IMR-90 (cell line): ENCODE measurements around the gene XRCC3. TPM values are rescaled to one million over a fixed set of nuclear protein-coding genes. Genes with fewer than 3 reads are reported as not detected.

Experiments
- ATAC-seq: fragments of 200-7000 bp; cut with Tn5 transposase; 2 replicates; pipeline ENCODE4 v1.9.1; 2020; ENCODE audit warnings: low read depth, mild to moderate bottlenecking, moderate library complexity
- BruUV-seq: library from RNA; stranded (reverse); fragments of 400-500 nt; replicated peaks from 2 replicates; lab custom pipeline; 2021; lab: Mats Ljungman, UMichigan
- CTCF ChIA-PET: fragments of 300-600 bp; formaldehyde crosslinking; extraction: SDS; loops from one replicate; lab custom pipeline; 2021; ENCODE audit warnings: antibody characterized with exemption; lab: Yijun Ruan, JAX
- POLR2A ChIA-PET: fragments of 300-600 bp; sonication (Branson Sonifier 250); formaldehyde crosslinking; loops from one replicate; lab custom pipeline; 2022; ENCODE audit warnings: antibody characterized with exemption; ENCODE audit not compliant: unreplicated experiment; lab: Charles Lee
- DNase-seq: peaks from one replicate; pipeline ENCODE4 v3.0.0; 2013
- H2AFZ ChIP-seq: replicated peaks from 2 replicates; pipeline ENCODE3; 2013; ENCODE audit warnings: low read length, mild to moderate bottlenecking; ENCODE audit not compliant: poor library complexity
- H2AK5ac ChIP-seq: 2 replicates; pipeline ENCODE4 v1.6.1; 2013; ENCODE audit warnings: low read depth, low read length, inconsistent platforms
- H2AK9ac ChIP-seq: replicated peaks from 2 replicates; pipeline ENCODE3; 2013; ENCODE audit warnings: mild to moderate bottlenecking, low read depth, low read length, moderate library complexity; ENCODE audit not compliant: poor library complexity
- H2BK120ac ChIP-seq: 2 replicates; pipeline ENCODE4 v1.6.1; 2013; ENCODE audit warnings: low read depth, low read length, inconsistent platforms
- H2BK15ac ChIP-seq: 3 replicates; pipeline ENCODE4 v1.6.1; 2013; ENCODE audit warnings: low read depth, low read length, inconsistent platforms
- H2BK20ac ChIP-seq: 2 replicates; pipeline ENCODE4 v1.6.1; 2013; ENCODE audit warnings: low read depth, mild to moderate bottlenecking, inconsistent platforms, low read length, moderate library complexity
- H2BK5ac ChIP-seq: 2 replicates; pipeline ENCODE4 v1.6.1; 2013; ENCODE audit warnings: mild to moderate bottlenecking, low read depth, low read length, inconsistent platforms; ENCODE audit not compliant: poor library complexity, severe bottlenecking
- H3K14ac ChIP-seq: replicated peaks from 2 replicates; pipeline ENCODE4 v1.6.1; 2013; ENCODE audit warnings: low read depth, low read length, inconsistent platforms
- H3K18ac ChIP-seq: 2 replicates; pipeline ENCODE4 v1.6.1; 2013; ENCODE audit warnings: low read depth, low read length, control low read depth
- H3K23ac ChIP-seq: 2 replicates; pipeline ENCODE4 v1.6.1; 2013; ENCODE audit warnings: low read depth, low read length, inconsistent platforms
- H3K27ac ChIP-seq: 2 replicates; pipeline ENCODE4 v1.5.1; 2013; ENCODE audit warnings: mild to moderate bottlenecking, control low read depth, low read length; ENCODE audit not compliant: insufficient read depth
- H3K27me3 ChIP-seq: 2 replicates; pipeline ENCODE4 v1.6.1; 2013; ENCODE audit warnings: low read length; ENCODE audit not compliant: control insufficient read depth, insufficient read depth
- H3K36me3 ChIP-seq: 2 replicates; pipeline ENCODE4 v1.6.1; 2013; ENCODE audit warnings: low read length, mixed read lengths; ENCODE audit not compliant: control insufficient read depth, insufficient read depth
- H3K4ac ChIP-seq: 2 replicates; pipeline ENCODE4 v1.6.1; 2013; ENCODE audit warnings: low read depth, low read length, inconsistent platforms
- H3K4me1 ChIP-seq: 2 replicates; pipeline ENCODE4 v1.6.1; 2013; ENCODE audit warnings: low read length, mixed read lengths; ENCODE audit not compliant: control insufficient read depth, insufficient read depth
- H3K4me2 ChIP-seq: 2 replicates; pipeline ENCODE4 v1.6.1; 2013; ENCODE audit warnings: low read depth, mild to moderate bottlenecking, control low read depth, low read length, moderate library complexity
- H3K4me3 ChIP-seq: 2 replicates; pipeline ENCODE4 v1.5.1; 2013; ENCODE audit warnings: low read depth, mild to moderate bottlenecking, control low read depth, low read length, moderate library complexity; ENCODE audit not compliant: insufficient read depth
- H3K56ac ChIP-seq: 2 replicates; pipeline ENCODE4 v1.6.1; 2013; ENCODE audit warnings: low read length, inconsistent platforms; ENCODE audit not compliant: insufficient read depth; ENCODE audit errors: extremely low read depth
- H3K79me1 ChIP-seq, 2 experiments: 2 replicates each; pipeline ENCODE4 v1.6.1; 2013; ENCODE audit warnings: low read length in 2 of 2, inconsistent platforms in 1 of 2, low read depth in 1 of 2
- H3K9ac ChIP-seq: 2 replicates; pipeline ENCODE4 v1.6.1; 2013; ENCODE audit warnings: low read depth, low read length, control low read depth
- H3K9me1 ChIP-seq: 2 replicates; pipeline ENCODE4 v1.6.1; 2013; ENCODE audit warnings: low read length, inconsistent platforms; ENCODE audit not compliant: insufficient read depth
- H3K9me3 ChIP-seq: 2 replicates; pipeline ENCODE4 v1.6.1; 2013; ENCODE audit warnings: low read length; ENCODE audit not compliant: control insufficient read depth, insufficient read depth
- H4K20me1 ChIP-seq: 2 replicates; pipeline ENCODE4 v1.6.1; 2013; ENCODE audit warnings: low read length, inconsistent platforms; ENCODE audit not compliant: insufficient read depth
- H4K5ac ChIP-seq: 2 replicates; pipeline ENCODE4 v1.6.1; 2013; ENCODE audit warnings: mild to moderate bottlenecking, low read depth, low read length, control low read depth
- H4K8ac ChIP-seq, 2 experiments: 2 replicates each; pipeline ENCODE4 v1.6.1; 2013; ENCODE audit warnings: low read depth in 2 of 2, low read length in 2 of 2, control low read depth in 1 of 2, inconsistent platforms in 1 of 2
- H4K91ac ChIP-seq: 2 replicates; pipeline ENCODE4 v1.6.1; 2013; ENCODE audit warnings: low read depth, low read length, inconsistent platforms; ENCODE audit not compliant: insufficient read depth
- BHLHE40 ChIP-seq: fragments of 150-350 bp; IDR thresholded peaks from 2 replicates; pipeline ENCODE4 v1.6.1; 2016; ENCODE audit warnings: mild to moderate bottlenecking, low read depth, low read length
- ELK1 ChIP-seq: fragments of 150-350 bp; IDR thresholded peaks from 2 replicates; pipeline ENCODE4 v1.6.1; 2016; ENCODE audit warnings: low read depth, mild to moderate bottlenecking, low read length, moderate library complexity, borderline replicate concordance
- MAFK ChIP-seq: IDR thresholded peaks from 2 replicates; pipeline ENCODE4 v1.6.1; 2012; ENCODE audit warnings: low read depth, low read length, improper control_type of control experiment
- MXI1 ChIP-seq: IDR thresholded peaks from 2 replicates; pipeline ENCODE4 v1.6.1; 2012; ENCODE audit warnings: low read depth, mild to moderate bottlenecking, low read length, moderate library complexity, borderline replicate concordance
- NFE2L2 ChIP-seq: fragments of 150-350 bp; IDR thresholded peaks from 2 replicates; pipeline ENCODE4 v1.6.1; 2016; ENCODE audit warnings: low read depth, mild to moderate bottlenecking, low read length
- RAD21 ChIP-seq: IDR thresholded peaks from 2 replicates; pipeline ENCODE4 v1.6.1; 2012; ENCODE audit warnings: low read length, improper control_type of control experiment
- RCOR1 ChIP-seq: IDR thresholded peaks from 2 replicates; pipeline ENCODE4 v1.6.1; 2012; ENCODE audit warnings: mild to moderate bottlenecking, low read length, improper control_type of control experiment; ENCODE audit not compliant: insufficient replicate concordance
- RFX5 ChIP-seq: IDR thresholded peaks from 2 replicates; pipeline ENCODE4 v1.8.0; 2012; ENCODE audit warnings: low read depth, mild to moderate bottlenecking, low read length, moderate library complexity
- SMC3 ChIP-seq: fragments of 150-350 bp; IDR thresholded peaks from 2 replicates; pipeline ENCODE4 v1.6.1; 2016; ENCODE audit warnings: low read depth, mild to moderate bottlenecking, antibody characterized with exemption, low read length, moderate library complexity
- WGBS, 2 experiments: methylation state at CpG; one replicate each; pipeline versions ENCODE4 v1.1.5 to v1.1.7; 2013; ENCODE audit warnings: missing lambda C conversion rate in 2 of 2; ENCODE audit not compliant: insufficient read length in 1 of 2; ENCODE audit errors: extremely low coverage in 2 of 2; 5-methylcytosine and 5-hydroxymethylcytosine counted together
- dilution Hi-C: fragments of 300-500 bp; cut with HindIII; formaldehyde crosslinking; loops from one replicate; pipeline ENCODE4 v1.14.3; 2018; ENCODE audit warnings: low sequenced_read_pairs; ENCODE audit not compliant: unreplicated experiment
- in situ Hi-C: fragments of 300-500 bp; cut with MboI; formaldehyde crosslinking; loops from 3 replicates; pipeline ENCODE4 v1.14.3; 2019; ENCODE audit warnings: low sequenced_read_pairs, inconsistent platforms, mixed read lengths
- intact Hi-C: fragments of 100-400 bp; cut with micrococcal nuclease; formaldehyde crosslinking; loops from 2 replicates; pipeline ENCODE4 v1.10.0; 2022
- polyA plus RNA-seq, 3 experiments: library from polyadenylated mRNA; depleted of rRNA; stranded (reverse); fragments of >200 nt; gene quantifications; 2 replicates each; pipeline ENCODE4 v1.2.3, GENCODE V29; 2012; ENCODE audit warnings: low replicate concordance in 1 of 3
- total RNA-seq: library from RNA; depleted of rRNA; stranded (reverse); fragments of >200 nt; gene quantifications from 2 replicates; pipeline ENCODE4 v1.2.3, GENCODE V29; 2012
- TF ChIP-seq, protein P1 (sequence below): fragments of 150-350 bp; IDR thresholded peaks from 2 replicates; pipeline ENCODE4 v1.6.1; 2017; ENCODE audit warnings: mild to moderate bottlenecking, antibody characterized with exemption, low read length, low read depth
- TF ChIP-seq, protein P2 (sequence below): conservative IDR thresholded peaks from 2 replicates; pipeline ENCODE4 v1.5.1; 2012; ENCODE audit warnings: mild to moderate bottlenecking, low read depth, low read length, improper control_type of control experiment

The XRCC3 gene
- total and polyA plus RNA-seq, 2 of the 4 experiments (the other 2 are of a cell fraction): 8.1 to 9.5 TPM

DNA sequence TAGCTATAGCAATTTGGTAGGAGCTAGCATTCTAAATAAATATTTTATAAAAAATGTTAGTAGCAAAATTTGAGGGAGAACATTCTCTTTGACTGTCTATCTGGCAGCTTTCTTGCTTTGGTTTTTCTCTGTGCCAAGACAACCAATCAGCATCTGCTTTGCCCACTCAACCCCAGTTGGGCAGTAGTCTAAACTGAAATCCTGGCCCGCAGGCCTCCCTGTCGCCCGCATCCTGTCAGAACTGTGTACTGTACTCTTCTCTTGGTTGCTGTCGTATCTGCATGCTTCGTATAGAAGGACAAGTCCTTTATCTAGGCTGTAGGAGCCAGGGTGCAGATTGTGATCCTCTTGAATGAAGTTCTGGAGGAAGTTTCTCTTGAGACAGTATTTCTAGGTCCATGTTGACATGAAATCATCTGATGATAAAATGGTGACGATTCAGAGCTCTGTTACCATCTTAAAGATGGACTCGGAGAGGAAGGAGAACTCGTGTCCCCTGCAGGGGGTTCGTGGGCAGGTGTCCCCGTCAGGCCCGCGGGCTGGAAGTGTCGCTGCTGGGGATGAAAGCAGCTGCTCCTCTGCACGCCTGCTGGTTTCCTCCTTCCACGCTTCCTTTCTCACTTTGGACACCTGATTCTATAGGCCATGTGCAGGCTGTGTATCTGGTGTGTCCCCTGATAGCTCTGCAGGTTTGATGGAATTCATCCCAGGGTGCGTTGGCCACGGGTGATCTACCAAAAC is 34.6 kb downstream of the XRCC3 start (continued):
- no peak for TF ChIP-seq RFX5

- H2AFZ ChIP-seq: no peak overlapping the region
- H3K4ac ChIP-seq: no peak overlapping the region; the same call in 1 of the 2 replicates
- H2AK5ac ChIP-seq: no peak overlapping the region; the same call in 1 of the 2 replicates
- no peak overlapping the region for H2BK120ac ChIP-seq
- H4K8ac ChIP-seq: no peak overlapping the region
- H3K27ac ChIP-seq: no peak overlapping the region
- peaks cover 16% of the 10 kb centered on the region for H4K20me1 ChIP-seq
- no peak overlapping the region for H3K9ac ChIP-seq
- no peak overlapping the region for H3K14ac ChIP-seq
- no peaks in the 10 kb centered on the region for H3K27me3 ChIP-seq
- dilution Hi-C loops: no loop called here
- no peaks in the 10 kb centered on the region for H3K9me3 ChIP-seq
- H4K5ac ChIP-seq: no peak overlapping the region
- H2BK20ac ChIP-seq: no peak overlapping the region
- H3K4me3 ChIP-seq: no peak overlapping the region
- peaks cover 4% of the 10 kb centered on the region; the same call in 1 of the 2 replicates for H3K4me1 ChIP-seq
- peak; percentile 51 for ATAC-seq
- H3K23ac ChIP-seq: no peak overlapping the region
- WGBS, 2 experiments: no CpG with 5 or more reads among the region's 13 CpGs
- peaks cover 66% of the 10 kb centered on the region for H3K36me3 ChIP-seq
- no peak overlapping the region for H3K56ac ChIP-seq
- peaks cover 3% of the 10 kb centered on the region; the same call in 1 of the 2 replicates for H3K9me1 ChIP-seq
- TF ChIP-seq NFE2L2: no peak
- no peak for TF ChIP-seq ELK1
- TF ChIP-seq RCOR1: no peak
- no peak for TF ChIP-seq MXI1
- peak; percentile 48 for TF ChIP-seq SMC3
- TF ChIP-seq, protein P1, sequence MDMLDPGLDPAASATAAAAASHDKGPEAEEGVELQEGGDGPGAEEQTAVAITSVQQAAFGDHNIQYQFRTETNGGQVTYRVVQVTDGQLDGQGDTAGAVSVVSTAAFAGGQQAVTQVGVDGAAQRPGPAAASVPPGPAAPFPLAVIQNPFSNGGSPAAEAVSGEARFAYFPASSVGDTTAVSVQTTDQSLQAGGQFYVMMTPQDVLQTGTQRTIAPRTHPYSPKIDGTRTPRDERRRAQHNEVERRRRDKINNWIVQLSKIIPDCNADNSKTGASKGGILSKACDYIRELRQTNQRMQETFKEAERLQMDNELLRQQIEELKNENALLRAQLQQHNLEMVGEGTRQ: no peak
- peak; percentile 66; the same call in 1 of the 2 replicates for TF ChIP-seq BHLHE40
- TF ChIP-seq MAFK: no peak
- TF ChIP-seq, protein P2, sequence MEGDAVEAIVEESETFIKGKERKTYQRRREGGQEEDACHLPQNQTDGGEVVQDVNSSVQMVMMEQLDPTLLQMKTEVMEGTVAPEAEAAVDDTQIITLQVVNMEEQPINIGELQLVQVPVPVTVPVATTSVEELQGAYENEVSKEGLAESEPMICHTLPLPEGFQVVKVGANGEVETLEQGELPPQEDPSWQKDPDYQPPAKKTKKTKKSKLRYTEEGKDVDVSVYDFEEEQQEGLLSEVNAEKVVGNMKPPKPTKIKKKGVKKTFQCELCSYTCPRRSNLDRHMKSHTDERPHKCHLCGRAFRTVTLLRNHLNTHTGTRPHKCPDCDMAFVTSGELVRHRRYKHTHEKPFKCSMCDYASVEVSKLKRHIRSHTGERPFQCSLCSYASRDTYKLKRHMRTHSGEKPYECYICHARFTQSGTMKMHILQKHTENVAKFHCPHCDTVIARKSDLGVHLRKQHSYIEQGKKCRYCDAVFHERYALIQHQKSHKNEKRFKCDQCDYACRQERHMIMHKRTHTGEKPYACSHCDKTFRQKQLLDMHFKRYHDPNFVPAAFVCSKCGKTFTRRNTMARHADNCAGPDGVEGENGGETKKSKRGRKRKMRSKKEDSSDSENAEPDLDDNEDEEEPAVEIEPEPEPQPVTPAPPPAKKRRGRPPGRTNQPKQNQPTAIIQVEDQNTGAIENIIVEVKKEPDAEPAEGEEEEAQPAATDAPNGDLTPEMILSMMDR: peak; percentile 31; the same call in 1 of the 2 replicates
- peak; percentile 42 for TF ChIP-seq RAD21
- DNase-seq: no peak
- no peak overlapping the region for H4K91ac ChIP-seq
- peaks cover 17 to 47% of the 10 kb centered on the region in 2 experiments for H3K79me1 ChIP-seq
- no TSS peak for BruUV-seq
- ChIA-PET POLR2A (no interaction called here), CTCF (interaction anchor here (1.3 to 2.0 kb wide), 2 partner anchors 15 to 84 kb away, joined by 6 read pairs; no protein-coding TSS in a partner anchor)
- no peak overlapping the region for H3K18ac ChIP-seq
- no peak overlapping the region for H2AK9ac ChIP-seq
- intact Hi-C loops: loop anchor here (2.0 kb wide), 1 partner anchor 107 kb away; no protein-coding TSS in a partner anchor
- no peak overlapping the region for H3K4me2 ChIP-seq
- in situ Hi-C loops: no loop called here
- H2BK5ac ChIP-seq: peak overlapping the region; percentile 1
- H2BK15ac ChIP-seq: no peak overlapping the region
Observed at GRCh38 chr14:103679351-103679750, 35.9 kb downstream of the XRCC3 start.
